Measurements from ENCODE around the gene CBX1.

Gene CBX1

GRCh38 chr17:48067245-48067644 lies 34.0 kb downstream of the CBX1 start:
- H3K79me1 ChIP-seq (ENCODE audit: low read length): no peaks in the 10 kb centered on the region
- no peak overlapping the region for H2BK12ac ChIP-seq (ENCODE audit: low read length)
- H3K9ac ChIP-seq (ENCODE audit: low read length): no peak overlapping the region
- H3K4me1 ChIP-seq (ENCODE audit: control insufficient read depth in 1 of 2, insufficient read depth in 2 of 2, low read length in 2 of 2): no peaks in the 10 kb centered on the region
- no peak overlapping the region for H2BK5ac ChIP-seq (ENCODE audit: low read depth, low read length, poor library complexity)
- no peak overlapping the region for H4K91ac ChIP-seq (ENCODE audit: low read depth, low read length)
- H3K4me2 ChIP-seq (ENCODE audit: low read length): no peak overlapping the region
- no peaks in the 10 kb centered on the region for H3K9me3 ChIP-seq (ENCODE audit: insufficient read depth, low read depth, low read length)
- no peak overlapping the region for H3K14ac ChIP-seq (ENCODE audit: low read length)
- H4K8ac ChIP-seq (ENCODE audit: low read depth, low read length): no peak overlapping the region
- no peak overlapping the region for H2BK120ac ChIP-seq (ENCODE audit: insufficient read depth, low read length, poor library complexity)
- no peak overlapping the region for H2AFZ ChIP-seq (ENCODE audit: insufficient read depth, low read length, poor library complexity)
- no peak overlapping the region for H3K4me3 ChIP-seq (ENCODE audit: low read depth, low read length)
- H3K18ac ChIP-seq (ENCODE audit: low read length): no peak overlapping the region
- no peak for DNase-seq
- WGBS (ENCODE audit: extremely low coverage, insufficient coverage, insufficient read length): no CpG with 5 or more reads among the region's 3 CpGs
- no peak overlapping the region for H3K23ac ChIP-seq (ENCODE audit: low read length)
- no peak overlapping the region for H3K27ac ChIP-seq (ENCODE audit: low read depth, low read length)
- no peak overlapping the region for H4K12ac ChIP-seq (ENCODE audit: low read depth, low read length)
- no peaks in the 10 kb centered on the region for H3K79me2 ChIP-seq (ENCODE audit: control insufficient read depth, insufficient read depth, low read length, poor library complexity)
- H2AK5ac ChIP-seq (ENCODE audit: low read length): no peak overlapping the region
- peaks cover 22 to 38% of the 10 kb centered on the region in 2 experiments for H3K36me3 ChIP-seq (ENCODE audit: control insufficient read depth in 1 of 2, insufficient read depth in 2 of 2, low read length in 2 of 2)
- H3K27me3 ChIP-seq (ENCODE audit: insufficient read depth, low read length): no peaks in the 10 kb centered on the region
- H3K4ac ChIP-seq (ENCODE audit: low read depth, low read length): no peak overlapping the region

DNA sequence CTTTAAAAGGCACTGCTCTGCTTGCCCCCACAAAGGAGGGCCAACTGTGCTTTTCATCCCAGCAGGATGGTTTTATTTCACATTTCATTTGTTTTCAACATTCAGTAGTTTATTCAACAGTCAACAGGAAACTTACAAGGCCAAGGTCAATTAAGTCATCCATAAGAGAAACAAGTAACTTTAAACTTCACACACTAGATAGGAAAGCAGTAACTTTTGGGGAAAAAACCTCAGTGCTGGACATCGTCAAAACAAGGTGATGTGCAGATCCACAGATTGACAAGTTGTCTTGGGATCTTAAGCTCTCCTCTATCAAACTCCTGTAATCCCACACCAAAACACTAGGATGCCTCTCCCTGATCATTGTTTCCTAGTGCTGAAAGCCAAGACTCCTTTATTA lies 34.6 kb downstream of the CBX1 start:
- Histone ChIP-seq H3K18ac (ENCODE audit: low read length) (no peak overlapping the region), H3K27me3 (ENCODE audit: insufficient read depth, low read length) (no peaks in the 10 kb centered on the region), H3K4me2 (ENCODE audit: low read length) (no peak overlapping the region), H3K4me3 (ENCODE audit: low read depth, low read length) (no peak overlapping the region), H3K27ac (ENCODE audit: low read depth, low read length) (no peak overlapping the region), H3K9ac (ENCODE audit: low read length) (no peak overlapping the region), H3K79me2 (ENCODE audit: control insufficient read depth, insufficient read depth, low read length, poor library complexity) (no peaks in the 10 kb centered on the region), H2AK5ac (ENCODE audit: low read length) (no peak overlapping the region), H2AFZ (ENCODE audit: insufficient read depth, low read length, poor library complexity) (no peak overlapping the region), H3K23ac (ENCODE audit: low read length) (no peak overlapping the region), H2BK5ac (ENCODE audit: low read depth, low read length, poor library complexity) (no peak overlapping the region), H3K4ac (ENCODE audit: low read depth, low read length) (no peak overlapping the region), H3K4me1 (ENCODE audit: control insufficient read depth in 1 of 2, insufficient read depth in 2 of 2, low read length in 2 of 2) (no peaks in the 10 kb centered on the region), H4K91ac (ENCODE audit: low read depth, low read length) (no peak overlapping the region), H2BK120ac (ENCODE audit: insufficient read depth, low read length, poor library complexity) (no peak overlapping the region), H3K79me1 (ENCODE audit: low read length) (no peaks in the 10 kb centered on the region), H2BK12ac (ENCODE audit: low read length) (no peak overlapping the region), H4K12ac (ENCODE audit: low read depth, low read length) (no peak overlapping the region), H3K9me3 (ENCODE audit: insufficient read depth, low read depth, low read length) (no peaks in the 10 kb centered on the region), H3K14ac (ENCODE audit: low read length) (no peak overlapping the region), H4K8ac (ENCODE audit: low read depth, low read length) (no peak overlapping the region), H3K36me3 (ENCODE audit: control insufficient read depth in 1 of 2, insufficient read depth in 2 of 2, low read length in 2 of 2) (peaks cover 25 to 38% of the 10 kb centered on the region in 2 experiments)
- DNase-seq: no peak
- no CpG with 5 or more reads among the region's 1 CpG for WGBS (ENCODE audit: extremely low coverage, insufficient coverage, insufficient read length)

DNA sequence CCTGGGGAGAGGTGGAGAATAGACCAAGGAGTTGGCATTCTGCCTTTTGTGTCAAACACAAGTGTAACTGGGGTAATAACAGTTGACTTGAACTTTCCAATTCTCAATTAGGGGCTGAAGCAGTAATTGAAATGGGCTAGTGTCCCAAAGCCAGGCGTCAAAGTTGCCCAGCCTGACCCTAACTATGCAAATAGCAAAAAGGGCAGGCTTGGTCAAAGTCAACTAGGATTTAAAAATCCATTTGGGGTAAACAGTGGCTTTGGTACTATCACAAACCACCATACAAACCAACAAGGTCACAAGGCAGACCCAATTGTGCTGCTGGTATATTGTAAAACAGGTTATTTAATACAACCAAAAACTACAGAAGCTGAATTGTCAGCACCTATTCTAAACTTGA lies 35.1 kb downstream of the CBX1 start:
- H3K14ac ChIP-seq (ENCODE audit: low read length): no peak overlapping the region
- no peak overlapping the region for H3K27ac ChIP-seq (ENCODE audit: low read depth, low read length)
- no peaks in the 10 kb centered on the region for H3K79me1 ChIP-seq (ENCODE audit: low read length)
- H2AK5ac ChIP-seq (ENCODE audit: low read length): no peak overlapping the region
- no peak for DNase-seq
- no peak overlapping the region for H2BK12ac ChIP-seq (ENCODE audit: low read length)
- peaks cover 26 to 37% of the 10 kb centered on the region in 2 experiments for H3K36me3 ChIP-seq (ENCODE audit: control insufficient read depth in 1 of 2, insufficient read depth in 2 of 2, low read length in 2 of 2)
- no peak overlapping the region for H3K23ac ChIP-seq (ENCODE audit: low read length)
- no peak overlapping the region for H3K4ac ChIP-seq (ENCODE audit: low read depth, low read length)
- no peaks in the 10 kb centered on the region for H3K79me2 ChIP-seq (ENCODE audit: control insufficient read depth, insufficient read depth, low read length, poor library complexity)
- H3K27me3 ChIP-seq (ENCODE audit: insufficient read depth, low read length): no peaks in the 10 kb centered on the region
- H2AFZ ChIP-seq (ENCODE audit: insufficient read depth, low read length, poor library complexity): no peak overlapping the region
- no peak overlapping the region for H2BK5ac ChIP-seq (ENCODE audit: low read depth, low read length, poor library complexity)
- H4K12ac ChIP-seq (ENCODE audit: low read depth, low read length): no peak overlapping the region
- H3K4me3 ChIP-seq (ENCODE audit: low read depth, low read length): no peak overlapping the region
- no peak overlapping the region for H2BK120ac ChIP-seq (ENCODE audit: insufficient read depth, low read length, poor library complexity)
- no peak overlapping the region for H3K4me2 ChIP-seq (ENCODE audit: low read length)
- no CpG with 5 or more reads among the region's 1 CpG for WGBS (ENCODE audit: extremely low coverage, insufficient coverage, insufficient read length)
- no peak overlapping the region for H3K18ac ChIP-seq (ENCODE audit: low read length)
- H3K4me1 ChIP-seq (ENCODE audit: control insufficient read depth in 1 of 2, insufficient read depth in 2 of 2, low read length in 2 of 2): no peaks in the 10 kb centered on the region
- H3K9me3 ChIP-seq (ENCODE audit: insufficient read depth, low read depth, low read length): no peaks in the 10 kb centered on the region
- no peak overlapping the region for H3K9ac ChIP-seq (ENCODE audit: low read length)
- H4K91ac ChIP-seq (ENCODE audit: low read depth, low read length): no peak overlapping the region
- H4K8ac ChIP-seq (ENCODE audit: low read depth, low read length): no peak overlapping the region

GRCh38 chr17:48064638-48065037 lies 36.6 kb downstream of the CBX1 start:
- Histone ChIP-seq H2BK5ac (ENCODE audit: low read depth, low read length, poor library complexity) (no peak overlapping the region), H3K79me1 (ENCODE audit: low read length) (no peaks in the 10 kb centered on the region), H3K4me2 (ENCODE audit: low read length) (no peak overlapping the region), H3K79me2 (ENCODE audit: control insufficient read depth, insufficient read depth, low read length, poor library complexity) (no peaks in the 10 kb centered on the region), H3K23ac (ENCODE audit: low read length) (no peak overlapping the region), H2AK5ac (ENCODE audit: low read length) (no peak overlapping the region), H3K18ac (ENCODE audit: low read length) (no peak overlapping the region), H3K27me3 (ENCODE audit: insufficient read depth, low read length) (no peaks in the 10 kb centered on the region), H3K4ac (ENCODE audit: low read depth, low read length) (no peak overlapping the region), H3K9me3 (ENCODE audit: insufficient read depth, low read depth, low read length) (no peaks in the 10 kb centered on the region), H4K91ac (ENCODE audit: low read depth, low read length) (no peak overlapping the region), H2AFZ (ENCODE audit: insufficient read depth, low read length, poor library complexity) (no peak overlapping the region), H3K9ac (ENCODE audit: low read length) (no peak overlapping the region), H3K27ac (ENCODE audit: low read depth, low read length) (no peak overlapping the region), H3K4me3 (ENCODE audit: low read depth, low read length) (no peak overlapping the region), H2BK12ac (ENCODE audit: low read length) (no peak overlapping the region), H3K4me1 (ENCODE audit: control insufficient read depth in 1 of 2, insufficient read depth in 2 of 2, low read length in 2 of 2) (peaks cover 0 to 2% of the 10 kb centered on the region in 2 experiments), H3K36me3 (ENCODE audit: control insufficient read depth in 1 of 2, insufficient read depth in 2 of 2, low read length in 2 of 2) (peaks cover 33 to 38% of the 10 kb centered on the region in 2 experiments), H3K14ac (ENCODE audit: low read length) (no peak overlapping the region), H4K8ac (ENCODE audit: low read depth, low read length) (no peak overlapping the region), H4K12ac (ENCODE audit: low read depth, low read length) (no peak overlapping the region), H2BK120ac (ENCODE audit: insufficient read depth, low read length, poor library complexity) (no peak overlapping the region)
- DNase-seq: no peak
- WGBS (ENCODE audit: extremely low coverage, insufficient coverage, insufficient read length): no CpG with 5 or more reads among the region's 3 CpGs
